HepG2 (cell line): ENCODE results near the gene GRIN3B. TPM values are rescaled to one million over a fixed set of nuclear protein-coding genes. Genes with fewer than 3 reads are reported as not detected.

Experiments used
- ASH2L ChIP-seq: fragments of 300-600, 200-600 bp; sonication (generic); IDR thresholded peaks from 2 replicates; pipeline ENCODE4 v1.7.0; 2017; ENCODE audit warnings: low read depth, mild to moderate bottlenecking, moderate library complexity, mixed read lengths, low read length; ENCODE audit not compliant: insufficient read length
- EEA1 ChIP-seq: sonication (generic); formaldehyde crosslinking; IDR thresholded peaks from 2 replicates; pipeline ENCODE4 v1.5.1; 2020; ENCODE audit warnings: mild to moderate bottlenecking, missing genetic modification reagents, borderline replicate concordance
- MAZ ChIP-seq, 2 experiments: sonication (generic) in 1 of 2; formaldehyde crosslinking in 1 of 2; IDR thresholded peaks; 2 replicates each; pipeline versions ENCODE4 v1.5.0 to v1.6.1; 2012 to 2020; ENCODE audit warnings: low read depth in 2 of 2, mild to moderate bottlenecking in 2 of 2, borderline replicate concordance in 1 of 2, improper control_type of control experiment in 1 of 2, low read length in 1 of 2, missing genetic modification reagents in 1 of 2, moderate library complexity in 1 of 2
- SNAPC4 ChIP-seq: sonication (generic); formaldehyde crosslinking; IDR thresholded peaks from 2 replicates; pipeline ENCODE4 v1.4.0; 2020; ENCODE audit warnings: mild to moderate bottlenecking, missing genetic modification reagents
- SPEN ChIP-seq: sonication (generic); formaldehyde crosslinking; IDR thresholded peaks from 2 replicates; pipeline ENCODE4 v1.5.1; 2020; ENCODE audit warnings: low read depth, mild to moderate bottlenecking, missing genetic modification reagents
- ZBTB2 ChIP-seq: sonication (generic); formaldehyde crosslinking; IDR thresholded peaks from 2 replicates; pipeline ENCODE4 v1.8.0; 2022; ENCODE audit warnings: low read depth, missing genetic modification reagents
- ZNF674 ChIP-seq: sonication (generic); formaldehyde crosslinking; IDR thresholded peaks from 2 replicates; pipeline ENCODE4 v1.5.0; 2020; ENCODE audit warnings: low read depth, mild to moderate bottlenecking, missing genetic modification reagents
- ZZZ3 ChIP-seq: sonication (generic); formaldehyde crosslinking; IDR thresholded peaks from 2 replicates; pipeline ENCODE4 v1.4.0; 2020; ENCODE audit warnings: missing genetic modification reagents, mild to moderate bottlenecking, borderline replicate concordance
- polyA plus RNA-seq, 8 experiments: library from polyadenylated mRNA; depleted of rRNA in 3 of 8; stranded (reverse) in 7 of 8; unstranded in 1 of 8; fragments of >200 nt; fragmentation: Illumina TruSeq in 4 of 8; extraction: Trizol in 4 of 8; gene quantifications; 2 replicates each; pipeline versions ENCODE4 v1.2.1 to v1.2.3, GENCODE V29; 2011 to 2016; ENCODE audit warnings: low read depth in 4 of 8, missing spikeins in 1 of 8, mixed read lengths in 1 of 8; ENCODE audit not compliant: insufficient read depth in 1 of 8
- total RNA-seq, 5 experiments: library from RNA; depleted of rRNA; stranded (reverse); fragments of >200 nt; fragmentation: Illumina TruSeq; extraction: Trizol; gene quantifications; 2 replicates each; pipeline ENCODE4 v1.2.3, GENCODE V29; 2016; ENCODE audit warnings: low read depth in 1 of 5
- TF ChIP-seq, protein P1 (sequence below): sonication (generic); formaldehyde crosslinking; IDR thresholded peaks from 2 replicates; pipeline ENCODE4 v1.5.0; 2020; ENCODE audit warnings: mild to moderate bottlenecking, missing genetic modification reagents
- TF ChIP-seq, protein P2 (sequence below): sonication (generic); formaldehyde crosslinking; IDR thresholded peaks from 2 replicates; pipeline ENCODE4 v1.4.0; 2020; ENCODE audit warnings: missing genetic modification reagents, mild to moderate bottlenecking, borderline replicate concordance
- TF ChIP-seq, protein P3 (sequence below): sonication (generic); formaldehyde crosslinking; IDR thresholded peaks from 2 replicates; pipeline ENCODE4 v1.8.1; 2023; ENCODE audit warnings: mild to moderate bottlenecking, moderate library complexity, missing genetic modification reagents

Gene GRIN3B
- total and polyA plus RNA-seq, 2 of the 13 experiments (the other 11 are each of a cell fraction or from before 2014, with no cell fraction given) = 0.07 to 0.20 TPM

DNA sequence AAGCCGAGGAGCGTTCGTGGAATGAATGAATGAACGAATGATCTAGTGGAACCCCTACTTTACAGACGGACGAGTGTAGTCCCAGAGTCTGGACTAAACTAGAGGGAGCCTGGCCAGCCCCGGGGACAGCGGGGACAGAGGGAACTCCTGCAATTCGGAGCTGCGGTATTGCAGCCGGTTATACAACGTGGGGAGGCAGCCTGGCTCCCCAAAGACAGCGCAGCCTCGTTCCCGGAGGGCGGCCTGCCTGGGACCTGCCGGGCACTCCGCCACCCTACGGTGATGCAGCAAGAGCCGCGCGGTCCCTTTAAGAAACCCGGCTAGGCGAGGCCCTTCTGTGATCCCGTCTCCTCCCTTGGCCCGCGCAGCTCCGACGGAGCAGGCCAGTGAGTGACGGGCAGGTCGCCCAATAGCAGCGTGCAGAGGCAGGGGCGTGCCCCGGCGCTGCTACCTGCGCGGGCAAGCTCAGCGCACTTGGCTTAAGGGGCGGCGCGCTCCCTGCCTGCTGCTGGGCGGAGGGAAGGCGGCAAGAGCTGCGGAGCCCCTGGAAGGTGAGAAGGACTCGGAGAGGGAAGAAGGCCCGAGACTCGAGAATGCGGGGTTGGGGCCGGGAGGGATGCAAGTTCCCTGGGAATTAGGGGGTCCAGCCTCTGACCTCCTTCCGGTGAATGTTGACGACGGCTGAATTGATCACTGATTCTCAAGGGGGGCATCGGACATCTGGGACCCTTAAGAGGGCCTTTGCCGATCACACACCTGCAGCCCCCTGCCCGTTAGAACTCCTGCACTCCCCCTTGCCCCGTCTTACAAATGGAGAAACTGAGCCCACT lies 39.6 kb downstream of the GRIN3B start, which contains the start of gene ABCA7 (continued):
- TF ChIP-seq SNAPC4 (no peak), SPEN (CRISPR knock-in tag) (peak; percentile 67), ZZZ3 (no peak), MAZ (IDR thresholded peaks at IDR 0.05; ENCODE audit: borderline replicate concordance, low read depth, low read length) (no peak), MAZ (CRISPR knock-in tag; IDR thresholded peaks at IDR 0.05; ENCODE audit: low read depth) (peak; percentile 65; the same call in 1 of the 2 replicates), EEA1 (CRISPR knock-in tag) (no peak), ZNF674 (CRISPR knock-in tag) (no peak), ASH2L (no peak), ZBTB2 (CRISPR knock-in tag) (no peak)
- TF ChIP-seq, protein P1, sequence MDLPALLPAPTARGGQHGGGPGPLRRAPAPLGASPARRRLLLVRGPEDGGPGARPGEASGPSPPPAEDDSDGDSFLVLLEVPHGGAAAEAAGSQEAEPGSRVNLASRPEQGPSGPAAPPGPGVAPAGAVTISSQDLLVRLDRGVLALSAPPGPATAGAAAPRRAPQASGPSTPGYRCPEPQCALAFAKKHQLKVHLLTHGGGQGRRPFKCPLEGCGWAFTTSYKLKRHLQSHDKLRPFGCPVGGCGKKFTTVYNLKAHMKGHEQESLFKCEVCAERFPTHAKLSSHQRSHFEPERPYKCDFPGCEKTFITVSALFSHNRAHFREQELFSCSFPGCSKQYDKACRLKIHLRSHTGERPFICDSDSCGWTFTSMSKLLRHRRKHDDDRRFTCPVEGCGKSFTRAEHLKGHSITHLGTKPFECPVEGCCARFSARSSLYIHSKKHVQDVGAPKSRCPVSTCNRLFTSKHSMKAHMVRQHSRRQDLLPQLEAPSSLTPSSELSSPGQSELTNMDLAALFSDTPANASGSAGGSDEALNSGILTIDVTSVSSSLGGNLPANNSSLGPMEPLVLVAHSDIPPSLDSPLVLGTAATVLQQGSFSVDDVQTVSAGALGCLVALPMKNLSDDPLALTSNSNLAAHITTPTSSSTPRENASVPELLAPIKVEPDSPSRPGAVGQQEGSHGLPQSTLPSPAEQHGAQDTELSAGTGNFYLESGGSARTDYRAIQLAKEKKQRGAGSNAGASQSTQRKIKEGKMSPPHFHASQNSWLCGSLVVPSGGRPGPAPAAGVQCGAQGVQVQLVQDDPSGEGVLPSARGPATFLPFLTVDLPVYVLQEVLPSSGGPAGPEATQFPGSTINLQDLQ (CRISPR knock-in tag) = no peak
- TF ChIP-seq, protein P2, sequence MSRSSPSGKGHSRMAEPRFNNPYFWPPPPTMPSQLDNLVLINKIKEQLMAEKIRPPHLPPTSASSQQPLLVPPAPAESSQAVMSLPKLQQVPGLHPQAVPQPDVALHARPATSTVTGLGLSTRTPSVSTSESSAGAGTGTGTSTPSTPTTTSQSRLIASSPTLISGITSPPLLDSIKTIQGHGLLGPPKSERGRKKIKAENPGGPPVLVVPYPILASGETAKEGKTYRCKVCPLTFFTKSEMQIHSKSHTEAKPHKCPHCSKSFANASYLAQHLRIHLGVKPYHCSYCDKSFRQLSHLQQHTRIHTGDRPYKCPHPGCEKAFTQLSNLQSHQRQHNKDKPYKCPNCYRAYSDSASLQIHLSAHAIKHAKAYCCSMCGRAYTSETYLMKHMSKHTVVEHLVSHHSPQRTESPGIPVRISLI = no peak
- TF ChIP-seq, protein P3, sequence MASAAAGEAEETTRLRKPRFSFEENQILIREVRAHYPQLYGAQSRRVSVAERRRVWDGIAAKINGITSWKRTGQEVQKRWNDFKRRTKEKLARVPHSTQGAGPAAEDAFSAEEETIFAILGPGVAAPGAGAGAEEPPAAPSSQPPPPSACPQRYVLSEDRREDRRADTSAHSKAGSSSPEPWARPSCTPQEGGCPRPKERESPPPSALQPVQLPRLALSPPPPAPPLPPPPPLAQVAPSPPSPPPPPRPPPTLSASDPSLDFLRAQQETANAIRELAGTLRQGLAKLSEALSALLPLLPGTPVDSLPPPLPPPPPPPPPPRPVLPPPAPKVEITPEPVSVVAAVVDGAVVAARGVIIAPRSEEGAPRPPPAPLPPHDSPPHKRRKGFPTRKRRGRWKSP (CRISPR knock-in tag) = peak; percentile 71; the same call in 1 of the 2 replicates
